Placental pericyte (primary cell): ENCODE measurements around the gene CLEC17A. TPM values are rescaled to one million over a fixed set of nuclear protein-coding genes. Genes with fewer than 3 reads are reported as not detected.

Source experiments
- small RNA-seq: library from RNA; depleted of rRNA; stranded (forward); fragments of <200 nt; gene quantifications from one replicate; pipeline ENCODE3, GENCODE V24; 2012; ENCODE audit warnings: low replicate concordance
- total RNA-seq: library from RNA; depleted of rRNA; stranded (reverse); fragments of >200 nt; gene quantifications from 2 replicates; pipeline ENCODE4 v1.2.3, GENCODE V29; 2012

Gene CLEC17A, protein sequence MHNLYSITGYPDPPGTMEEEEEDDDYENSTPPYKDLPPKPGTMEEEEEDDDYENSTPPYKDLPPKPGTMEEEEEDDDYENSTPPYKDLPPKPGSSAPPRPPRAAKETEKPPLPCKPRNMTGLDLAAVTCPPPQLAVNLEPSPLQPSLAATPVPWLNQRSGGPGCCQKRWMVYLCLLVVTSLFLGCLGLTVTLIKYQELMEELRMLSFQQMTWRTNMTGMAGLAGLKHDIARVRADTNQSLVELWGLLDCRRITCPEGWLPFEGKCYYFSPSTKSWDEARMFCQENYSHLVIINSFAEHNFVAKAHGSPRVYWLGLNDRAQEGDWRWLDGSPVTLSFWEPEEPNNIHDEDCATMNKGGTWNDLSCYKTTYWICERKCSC
- 0.14 TPM in 1 of 2 replicates, not detected in the other for total RNA-seq

DNA sequence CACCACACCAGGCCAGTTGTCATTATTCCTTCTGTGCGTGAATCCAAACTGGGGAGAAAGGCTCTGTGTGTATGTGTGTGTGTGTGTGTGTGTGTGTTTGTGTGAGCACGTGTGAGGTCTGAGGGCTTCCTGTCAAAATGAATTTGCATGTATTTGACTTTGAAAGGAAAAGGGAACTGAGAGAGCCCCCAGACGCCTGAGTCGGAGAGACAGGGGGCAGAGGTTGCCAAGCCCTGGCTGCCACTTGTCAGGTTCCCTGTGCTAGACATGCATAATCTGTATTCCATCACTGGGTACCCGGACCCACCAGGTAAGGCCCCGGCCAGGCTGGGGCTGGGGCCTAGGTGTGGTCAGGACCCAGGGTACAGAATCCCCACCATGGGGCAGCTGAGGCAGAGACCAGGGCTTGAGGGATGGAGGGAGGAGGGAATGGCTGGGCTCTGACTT, at the start of gene CLEC17A:
TSS of gene CLEC17A (plus strand) at position 191 of the 447 bp plus-strand sequence. CDS start at position 268, 77 bp downstream.

DNA sequence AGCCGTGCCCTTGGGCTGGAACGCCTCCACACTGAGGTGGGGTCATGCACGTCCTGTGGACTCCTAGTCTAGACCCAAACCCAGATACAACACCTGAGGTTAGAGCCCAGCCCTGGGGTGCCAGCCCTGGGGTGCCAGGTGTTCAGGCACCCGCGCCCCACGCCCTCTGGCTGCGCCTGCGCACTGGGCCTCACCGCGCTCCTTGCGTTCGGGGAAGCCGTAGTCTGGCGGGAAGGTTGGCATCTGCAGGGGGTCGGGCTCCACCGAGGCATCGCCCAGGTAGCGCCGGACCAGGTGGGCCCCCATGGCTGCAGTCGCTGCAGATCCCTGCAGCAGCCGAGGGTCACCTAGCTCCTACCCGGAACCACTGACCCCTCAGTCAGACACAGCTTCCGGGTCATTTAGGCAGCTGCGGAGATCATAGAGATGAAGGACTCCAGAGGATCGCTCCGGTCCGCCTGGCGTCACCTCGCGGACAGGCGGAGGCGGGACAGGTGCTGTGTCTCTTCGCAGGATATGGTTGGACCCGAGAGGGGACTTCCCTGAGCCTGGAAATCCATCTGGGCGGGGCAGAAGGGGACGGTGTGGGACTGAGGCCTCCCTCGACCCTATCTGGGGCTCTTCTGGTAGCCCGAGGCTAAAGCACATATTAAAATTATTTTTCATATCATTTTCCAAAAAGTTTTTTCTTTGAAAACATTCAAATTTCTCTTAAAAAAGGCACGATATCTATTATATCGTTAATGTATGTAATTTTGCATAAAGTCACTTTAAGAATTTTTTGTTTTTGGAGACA, 11.0 kb upstream of the CLEC17A start, which contains the start of gene NDUFB7:
TSS of gene NDUFB7 (minus strand) at position 372 of the 796 bp plus-strand sequence. CDS start at position 306, 66 bp downstream.

Small RNA genes lying within 50 kb of the gene (small RNA-seq; reads per million reads assigned to genes)
- gene AC022149.2 (not detected), gene RN7SL842P (not detected)

Other genes starting within 250 kb of the CLEC17A start
- gene ADGRE5, start 201.6 kb upstream of the CLEC17A start, total RNA-seq: 33.9 and 104 TPM in 2 replicates
- gene DDX39A, start 163.7 kb upstream of the CLEC17A start, total RNA-seq: 58.6 and 141 TPM in 2 replicates
- 198 and 242 TPM in 2 replicates for gene PKN1, start 149.8 kb upstream of the CLEC17A start, total RNA-seq
- gene PTGER1, start 107.7 kb upstream of the CLEC17A start, total RNA-seq: 4.8 and 5.2 TPM in 2 replicates
- gene GIPC1, start 87.0 kb upstream of the CLEC17A start, total RNA-seq: 145 and 197 TPM in 2 replicates
- gene DNAJB1, start 64.7 kb upstream of the CLEC17A start, total RNA-seq: 103 and 105 TPM in 2 replicates
- gene TECR, start 53.5 kb upstream of the CLEC17A start, total RNA-seq: 39.8 and 40.9 TPM in 2 replicates
- gene NDUFB7, start 11.0 kb upstream of the CLEC17A start, total RNA-seq: 170 and 187 TPM in 2 replicates
- gene ADGRE3, start 91.8 kb downstream of the CLEC17A start, total RNA-seq: 0.14 TPM in 1 of 2 replicates, not detected in the other
- gene ZNF333, start 107.0 kb downstream of the CLEC17A start, total RNA-seq: 11.5 and 25.4 TPM in 2 replicates
- 1.3 and 8.7 TPM in 2 replicates for gene ADGRE2, start 195.5 kb downstream of the CLEC17A start, total RNA-seq